Tibial nerve (tissue), 4 donors: ENCODE data around the gene HRAS. TPM values are rescaled to one million over a fixed set of nuclear protein-coding genes. Genes with fewer than 3 reads are reported as not detected.

Source experiments
- DNase-seq, 2 donors: peaks; one replicate each; pipeline ENCODE4 v3.0.0-alpha.2; 2019; ENCODE audit warnings: low spot score in 2 of 2
- H3K27ac ChIP-seq, 4 donors: fragments of 200-600 bp; sonication (generic) in 3 of 4; one replicate each; pipeline ENCODE4 v1.5.1; 2017 to 2019; ENCODE audit warnings: mild to moderate bottlenecking in 1 of 4
- H3K27me3 ChIP-seq, 2 donors: fragments of 200-600 bp; sonication (generic) in 1 of 2; one replicate each; pipeline versions ENCODE4 v1.5.1 to v1.6.0; 2017 to 2019
- H3K36me3 ChIP-seq, 3 donors: fragments of 200-600 bp; sonication (generic); one replicate each; pipeline ENCODE4 v1.5.1; 2018 to 2019
- H3K4me1 ChIP-seq, 4 donors: fragments of 200-600 bp; sonication (generic) in 3 of 4; one replicate each; pipeline ENCODE4 v1.5.1; 2017 to 2019
- H3K4me3 ChIP-seq, 4 donors: fragments of 200-600 bp; sonication (generic) in 3 of 4; one replicate each; pipeline ENCODE4 v1.5.1; 2017 to 2019; ENCODE audit warnings: mild to moderate bottlenecking in 1 of 4, moderate library complexity in 1 of 4
- H3K9me3 ChIP-seq, 4 donors: fragments of 200-600 bp; sonication (generic) in 3 of 4; one replicate each; pipeline ENCODE4 v1.5.1; 2017 to 2019
- CTCF ChIP-seq, 5 experiments: fragments of 200-600 bp in 3 of 5; fragments of 450-650 bp in 2 of 5; sonication (generic) in 3 of 5; IDR thresholded peaks; one replicate each; pipeline ENCODE4 v1.5.1; 2016 to 2019; ENCODE audit warnings: antibody characterized with exemption in 5 of 5, mild to moderate bottlenecking in 3 of 5, moderate library complexity in 2 of 5
- EP300 ChIP-seq, 2 donors: sonication (generic); formaldehyde crosslinking; IDR thresholded peaks; one replicate each; pipeline ENCODE4 v1.6.1; 2017; ENCODE audit warnings: antibody characterized with exemption in 2 of 2, mild to moderate bottlenecking in 1 of 2
- POLR2A ChIP-seq, 2 donors: fragments of 450-650 bp; IDR thresholded peaks; one replicate each; pipeline ENCODE4 v1.6.1; 2017; ENCODE audit warnings: antibody characterized with exemption in 2 of 2, mild to moderate bottlenecking in 2 of 2, moderate library complexity in 2 of 2
- WGBS, 2 donors: methylation state at CpG; one replicate each; pipeline ENCODE4 v1.1.5; 2018; 5-methylcytosine and 5-hydroxymethylcytosine counted together
- total RNA-seq, 4 donors: library from RNA; depleted of rRNA; stranded (reverse); fragments of >200 nt; gene quantifications; one replicate each; pipeline ENCODE4 v1.1.0, GENCODE V29; 2016

Gene HRAS
- total RNA-seq, 4 donors from 2014 or later, result 64.3 to 71.1 (median 68.1) TPM

GRCh38 chr11:504053-504993 lies 31.1 kb downstream of the HRAS start:
- Histone ChIP-seq H3K4me1 (peaks cover 0 to 60% (median 44%) of the 10 kb centered on the region in 4 donors), H3K4me3 (peak overlapping the region; percentile 30 to 75 (median 41)), H3K36me3 (peaks cover 0 to 37% (median 13%) of the 10 kb centered on the region in 3 donors), H3K27ac (peak overlapping the region; percentile 97 to 99 (median 98)), H3K9me3 (no peaks in the 10 kb centered on the region), H3K27me3 (no peaks in the 10 kb centered on the region)
- WGBS, 2 donors, result 4 to 7% methylated on average over 47 to 60 of the region's 72 CpGs
- DNase-seq, result peak in 1 of 2 donors; percentile 48
- TF ChIP-seq POLR2A (IDR thresholded peaks at IDR 0.05) (no peak), EP300 (IDR thresholded peaks at IDR 0.05) (peak in 1 of 2 donors; percentile 31)

GRCh38 chr11:503179-503981 lies 32.0 kb downstream of the HRAS start:
- peak overlapping the region; percentile 97 to 99 (median 98) for H3K27ac ChIP-seq
- peaks cover 5 to 41% (median 23%) of the 10 kb centered on the region in 3 donors for H3K36me3 ChIP-seq

GRCh38 chr11:502288-503178 lies 32.8 kb downstream of the HRAS start:
- 72 to 81% methylated on average over 9 to 10 of the region's 10 CpGs for WGBS, 2 donors
- Histone ChIP-seq H3K9me3 (no peaks in the 10 kb centered on the region), H3K4me3 (no peak overlapping the region), H3K36me3 (peaks cover 8 to 49% (median 31%) of the 10 kb centered on the region in 3 donors), H3K4me1 (peaks cover 0 to 48% (median 39%) of the 10 kb centered on the region in 4 donors), H3K27ac (peak overlapping the region in 3 of 4 donors; percentile 98 to 99 (median 99)), H3K27me3 (no peaks in the 10 kb centered on the region)
- TF ChIP-seq EP300 (IDR thresholded peaks at IDR 0.05), result no peak
- no peak for TF ChIP-seq POLR2A (IDR thresholded peaks at IDR 0.05)
- TF ChIP-seq CTCF (IDR thresholded peaks at IDR 0.05), result no peak
- no peak for DNase-seq

More at GRCh38 chr11:503179-503981, 32.0 kb downstream of the HRAS start:
- Histone ChIP-seq H3K4me3 (peak overlapping the region in 3 of 4 donors; percentile 36 to 75 (median 46)), H3K9me3 (no peaks in the 10 kb centered on the region), H3K4me1 (peaks cover 0 to 56% (median 44%) of the 10 kb centered on the region in 4 donors), H3K27me3 (no peaks in the 10 kb centered on the region)
- DNase-seq, result peak in 1 of 2 donors; percentile 51
- WGBS, 2 donors, result 47 to 50% methylated on average over 20 to 23 of the region's 24 CpGs
- no peak for TF ChIP-seq POLR2A (IDR thresholded peaks at IDR 0.05)
- no peak for TF ChIP-seq EP300 (IDR thresholded peaks at IDR 0.05)
- TF ChIP-seq CTCF (IDR thresholded peaks at IDR 0.05), result no peak

GRCh38 chr11:501683-502287 lies 33.6 kb downstream of the HRAS start:
- Histone ChIP-seq H3K27ac (peak overlapping the region in 1 of 4 donors; percentile 98), H3K9me3 (no peaks in the 10 kb centered on the region), H3K4me3 (no peak overlapping the region), H3K27me3 (no peaks in the 10 kb centered on the region), H3K4me1 (peaks cover 0 to 46% (median 39%) of the 10 kb centered on the region in 4 donors), H3K36me3 (peaks cover 8 to 57% (median 32%) of the 10 kb centered on the region in 3 donors)
- no peak for TF ChIP-seq EP300 (IDR thresholded peaks at IDR 0.05)
- TF ChIP-seq POLR2A (IDR thresholded peaks at IDR 0.05), result no peak
- TF ChIP-seq CTCF (IDR thresholded peaks at IDR 0.05), result no peak
- no peak for DNase-seq
- 81 to 87% methylated on average over 15 to 19 of the region's 19 CpGs for WGBS, 2 donors
